Motor neuron (in vitro differentiated cells): ENCODE measurements around the gene LRPAP1. TPM values are rescaled to one million over a fixed set of nuclear protein-coding genes. Genes with fewer than 3 reads are reported as not detected.

Experiments
- ATAC-seq, 8 experiments: fragments of 200-7000 bp; cut with Tn5 transposase; replicated peaks in 6 of 8; 2 replicates each; pipeline ENCODE4 v1.8.0; 2021; ENCODE audit warnings: mild to moderate bottlenecking in 8 of 8, moderate library complexity in 8 of 8
- H3K27ac ChIP-seq, 2 donors: fragments of 250-450 bp; sonication (Bioruptor Pico); 2 replicates each; pipeline ENCODE4 v1.9.0; 2021; ENCODE audit warnings: antibody characterized with exemption in 2 of 2, mild to moderate bottlenecking in 2 of 2, moderate library complexity in 1 of 2
- H3K4me1 ChIP-seq, 2 donors: fragments of 250-450 bp; sonication (Bioruptor Pico); replicated peaks in 1 of 2; 2 replicates each; pipeline ENCODE4 v1.6.1; 2021; ENCODE audit warnings: antibody characterized with exemption in 2 of 2, mild to moderate bottlenecking in 2 of 2, moderate library complexity in 1 of 2
- H3K4me3 ChIP-seq, 5 donors: fragments of 250-450 bp; sonication (Bioruptor Pico); 2 replicates each; pipeline ENCODE4 v1.9.0; 2021; ENCODE audit warnings: antibody characterized with exemption in 5 of 5, mild to moderate bottlenecking in 5 of 5, moderate library complexity in 4 of 5
- WGBS, 10 experiments: fragments of 450-650 bp; shearing (Covaris generic); methylation state at CpG; one replicate each; pipeline ENCODE4 v1.0.0; 2022; 5-methylcytosine and 5-hydroxymethylcytosine counted together
- in situ Hi-C, 9 experiments: fragments of 400-800 bp; cut with MboI; loops; one replicate each; pipeline ENCODE4 v1.15.0; 2021; ENCODE audit warnings: low sequenced_read_pairs in 9 of 9, low pct_unique_long_range_greater_than_20kb in 2 of 9; ENCODE audit not compliant: unreplicated experiment in 9 of 9
- total RNA-seq, 8 experiments: library from RNA; unstranded; fragments of 300-600 nt; gene quantifications; 2 replicates each; pipeline versions ENCODE4 v1.2.3 to v1.2.4, GENCODE V29; 2022

LRPAP1 gene
- total RNA-seq, 8 experiments from 2014 or later: 49.8 to 389 (median 96.9) TPM

DNA sequence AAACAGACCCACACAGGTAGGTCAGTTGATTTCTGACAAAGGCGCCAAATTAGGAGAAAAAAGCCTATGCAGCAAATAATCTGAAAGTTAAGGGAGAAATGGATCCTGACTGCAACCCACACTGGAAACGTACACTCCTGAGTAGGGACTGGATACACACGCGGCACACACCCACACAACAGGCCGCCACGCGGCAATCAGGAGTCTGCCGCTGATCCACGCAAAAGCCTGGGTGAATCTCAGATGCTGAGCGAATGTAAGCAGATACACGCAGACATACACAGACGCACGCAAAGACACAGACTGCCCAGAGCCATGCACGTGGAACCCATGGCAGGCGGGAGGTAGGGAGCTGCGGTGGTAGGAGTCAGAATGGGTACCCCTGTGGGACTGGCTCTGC lies 21.7 kb downstream of the LRPAP1 start:
- 87 to 100% (median 94%) methylated on average over 1 to 11 of the region's 16 CpGs; no CpG with 5 or more reads in 3 of the 10 experiments for WGBS, 10 experiments

DNA sequence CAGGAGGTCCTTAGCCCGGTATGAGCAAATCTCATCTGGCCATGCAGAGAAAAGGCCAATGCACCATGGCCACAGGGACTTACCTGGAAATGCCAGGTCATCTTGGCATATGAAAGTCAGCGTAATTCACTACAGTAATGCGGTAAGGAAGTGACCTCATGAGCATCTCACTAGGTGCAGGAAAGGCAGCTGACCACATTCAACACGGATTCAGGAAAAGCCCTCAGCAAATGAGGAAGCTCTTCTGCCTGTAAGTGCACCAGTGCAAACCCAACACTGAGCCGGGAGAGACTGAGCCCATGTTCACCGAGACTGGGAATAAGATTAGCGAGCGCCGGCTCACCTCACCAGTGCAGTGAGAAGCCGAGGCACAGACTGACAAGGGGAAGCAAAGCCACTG lies 23.7 kb downstream of the LRPAP1 start:
- Histone ChIP-seq H3K27ac (no peak overlapping the region), H3K4me3 (no peak overlapping the region), H3K4me1 (no peaks in the 10 kb centered on the region)
- in situ Hi-C loops: no loop called here
- WGBS, 10 experiments: 80 to 95% (median 90%) methylated on average over 2 to 10 of the region's 10 CpGs; no CpG with 5 or more reads in 4 of the 10 experiments
- no peak for ATAC-seq

More for the DNA sequence above, 21.7 kb downstream of the LRPAP1 start:
- ATAC-seq: no peak
- no peak overlapping the region for H3K4me3 ChIP-seq
- in situ Hi-C loops: no loop called here
- H3K27ac ChIP-seq: no peak overlapping the region
- no peaks in the 10 kb centered on the region for H3K4me1 ChIP-seq

DNA sequence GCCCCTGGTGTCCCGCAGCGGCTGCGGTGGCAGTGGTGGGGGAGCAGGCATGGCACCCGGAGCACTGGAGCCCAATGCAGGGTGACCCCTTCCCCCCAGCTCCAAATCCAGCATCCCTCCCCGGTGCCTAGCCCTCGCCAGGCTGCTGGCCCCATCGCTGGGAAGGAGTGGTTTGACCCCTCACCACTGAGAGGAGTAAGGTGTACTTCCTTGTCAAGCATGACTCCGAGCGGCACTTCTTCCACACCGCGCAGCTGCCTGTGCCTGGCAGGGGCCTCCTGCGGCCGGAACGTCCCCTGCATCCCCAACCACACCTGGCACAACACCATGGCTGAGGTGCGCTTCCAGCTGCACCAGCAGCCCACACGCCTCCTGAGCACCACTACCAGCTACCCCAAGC lies 27.0 kb downstream of the LRPAP1 start:
- H3K27ac ChIP-seq: no peak overlapping the region
- no peaks in the 10 kb centered on the region for H3K4me1 ChIP-seq
- no peak overlapping the region for H3K4me3 ChIP-seq
- ATAC-seq: no peak
- 100% methylated on average over 3 of the region's 16 CpGs; no CpG with 5 or more reads in 9 of the 10 experiments for WGBS, 10 experiments
- in situ Hi-C loops: no loop called here

DNA sequence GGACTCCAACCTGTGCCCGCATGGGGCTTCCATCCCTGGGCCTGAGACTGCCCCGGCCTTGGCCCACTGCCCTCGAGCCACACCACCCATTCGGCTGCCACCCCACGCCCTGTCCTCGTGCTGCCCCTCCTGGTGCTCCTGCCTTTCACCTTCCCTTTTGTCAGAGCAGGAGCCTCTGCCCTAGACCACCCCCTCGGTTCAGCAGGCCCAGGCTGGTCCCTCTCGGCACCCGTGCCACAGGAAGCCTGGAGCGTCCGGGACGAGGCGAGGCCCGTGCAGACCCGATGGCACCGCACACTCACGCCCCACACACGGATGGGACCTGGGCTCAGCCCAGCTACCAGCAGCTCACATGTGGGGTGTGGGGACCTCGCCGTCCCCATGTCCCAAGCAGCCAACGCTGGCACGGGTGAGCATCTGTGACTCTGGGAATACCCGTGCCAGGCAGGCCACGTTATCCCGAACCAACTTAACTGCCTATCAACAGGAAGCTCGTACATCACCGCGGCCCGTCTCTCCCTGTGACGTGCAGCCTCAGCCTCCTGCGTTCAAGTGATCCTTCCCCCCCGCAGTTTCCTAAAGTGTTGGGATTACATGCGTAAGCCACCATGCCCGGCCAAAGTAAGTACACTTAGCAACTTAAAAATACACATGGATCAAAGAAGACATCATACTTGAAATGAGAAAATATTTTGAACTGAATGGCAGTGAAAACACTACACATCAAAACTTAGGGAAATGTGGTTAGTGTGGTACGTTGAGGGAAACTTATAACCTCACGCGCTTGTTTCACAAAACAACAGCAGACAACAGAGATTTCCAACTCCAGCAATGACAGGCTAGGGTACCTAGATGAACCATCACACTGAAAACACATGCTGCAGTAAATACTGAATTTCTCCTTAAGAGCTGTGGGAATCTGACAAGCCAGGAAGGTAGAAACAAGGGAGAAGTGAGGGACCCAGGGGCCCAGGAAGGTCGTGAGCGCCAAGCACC lies 29.0 kb downstream of the LRPAP1 start:
- 80 to 95% (median 88%) methylated on average over 5 to 16 of the region's 39 CpGs; no CpG with 5 or more reads in 6 of the 10 experiments for WGBS, 10 experiments
- no peak overlapping the region for H3K4me3 ChIP-seq
- in situ Hi-C loops: no loop called here
- ATAC-seq: no peak
- no peak overlapping the region for H3K27ac ChIP-seq
- H3K4me1 ChIP-seq: no peaks in the 10 kb centered on the region

DNA sequence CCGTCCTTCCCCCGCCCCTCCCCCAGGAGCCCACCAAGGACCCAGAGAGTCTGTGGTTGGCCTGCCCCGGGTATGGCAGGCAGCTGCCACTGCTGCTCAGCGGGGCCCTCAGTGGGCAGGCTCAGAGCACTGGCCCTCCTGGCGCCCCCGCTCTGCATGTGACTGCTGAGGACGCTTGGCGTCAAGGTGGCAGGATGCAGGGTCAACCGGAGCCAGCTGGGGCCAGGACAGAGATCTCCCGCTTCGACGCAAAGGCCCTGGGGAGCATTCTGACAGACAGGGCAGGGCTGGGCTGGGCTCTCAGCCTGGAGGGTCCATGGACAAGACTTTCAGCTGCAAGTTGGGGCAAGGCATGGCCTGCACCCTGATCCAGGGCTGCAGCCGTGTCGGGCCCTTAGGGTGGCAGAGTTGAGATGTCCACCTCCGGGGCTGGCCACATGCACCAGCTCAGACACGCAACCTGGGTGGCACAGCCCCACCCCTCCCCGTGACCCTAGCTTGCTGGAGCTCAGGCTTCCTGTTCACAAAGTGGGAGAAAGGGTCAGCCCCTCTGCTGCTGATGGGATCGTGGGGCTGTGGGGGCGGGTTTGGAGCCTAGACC lies 30.3 kb downstream of the LRPAP1 start:
- no peak overlapping the region for H3K27ac ChIP-seq
- ATAC-seq: no peak
- WGBS, 10 experiments: 90 to 100% methylated on average over 3 to 4 of the region's 19 CpGs; no CpG with 5 or more reads in 8 of the 10 experiments
- no peak overlapping the region for H3K4me3 ChIP-seq
- in situ Hi-C loops: no loop called here
- H3K4me1 ChIP-seq: no peaks in the 10 kb centered on the region

DNA sequence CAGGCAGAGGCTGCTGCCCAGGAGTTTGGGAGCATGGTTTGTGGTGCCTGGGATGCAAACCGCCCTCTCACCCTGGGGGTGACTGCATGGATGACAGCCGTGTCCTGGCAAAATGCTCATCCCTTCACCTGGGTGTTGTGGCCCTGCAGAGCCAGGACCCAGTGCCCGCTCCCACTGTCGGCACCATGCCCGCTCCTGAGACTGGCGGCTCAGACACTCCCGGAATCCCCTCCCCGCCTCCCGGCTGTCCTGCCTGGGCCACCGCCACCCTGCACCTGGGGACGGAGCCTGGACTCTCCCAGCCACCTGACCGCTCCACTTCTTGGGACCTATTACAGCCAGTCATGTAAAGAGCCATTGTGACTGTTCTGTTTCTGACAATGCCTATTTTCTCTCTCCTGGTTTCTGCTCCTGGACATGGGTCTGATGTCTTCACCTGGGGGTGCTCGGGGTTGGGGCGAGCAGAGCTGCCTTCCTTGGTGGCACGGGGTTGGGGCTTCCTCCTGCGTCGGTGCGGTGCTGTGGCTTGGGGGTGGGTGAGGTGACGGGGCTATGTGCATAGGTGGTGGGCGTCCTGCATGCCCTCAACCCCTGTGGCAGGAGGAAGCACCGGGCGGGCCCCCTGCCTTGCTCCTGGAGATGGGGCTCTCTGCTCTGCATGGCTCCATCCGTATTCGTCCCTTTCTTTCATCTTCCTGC lies 30.9 kb downstream of the LRPAP1 start:
- 80 to 100% (median 100%) methylated on average over 1 to 5 of the region's 24 CpGs; no CpG with 5 or more reads in 6 of the 10 experiments for WGBS, 10 experiments
- in situ Hi-C loops: no loop called here
- no peak overlapping the region for H3K4me3 ChIP-seq
- ATAC-seq: no peak
- H3K4me1 ChIP-seq: no peaks in the 10 kb centered on the region
- H3K27ac ChIP-seq: no peak overlapping the region

DNA sequence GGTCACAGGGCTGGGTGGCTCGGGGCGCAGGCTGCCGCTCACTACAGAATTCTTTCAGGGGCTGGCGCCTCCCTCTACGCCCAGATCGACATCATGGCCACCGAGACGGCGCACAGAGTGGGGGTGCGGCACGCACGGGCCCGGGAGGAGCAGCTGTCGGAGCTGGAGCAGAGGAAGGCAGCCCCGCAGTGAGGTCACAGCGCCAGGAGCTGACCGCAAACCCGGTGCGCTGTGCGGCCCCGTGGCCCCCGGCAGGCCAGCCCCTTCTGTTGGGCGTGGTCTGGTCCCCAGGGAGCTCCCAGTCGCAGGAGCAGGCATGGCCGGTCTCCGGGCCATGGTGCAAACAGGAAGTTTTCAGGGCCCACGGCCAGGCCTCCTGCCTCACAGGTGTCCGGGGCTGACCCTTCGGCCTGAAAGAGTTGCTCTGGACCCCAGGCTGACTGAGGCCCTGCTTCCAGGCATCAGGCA lies 31.6 kb downstream of the LRPAP1 start:
- H3K27ac ChIP-seq: no peak overlapping the region
- H3K4me3 ChIP-seq: no peak overlapping the region
- 73 to 94% (median 91%) methylated on average over 2 to 10 of the region's 29 CpGs; no CpG with 5 or more reads in 7 of the 10 experiments for WGBS, 10 experiments
- no peak for ATAC-seq
- in situ Hi-C loops: no loop called here
- peaks cover 0 to 4% of the 10 kb centered on the region in 2 donors for H3K4me1 ChIP-seq

DNA sequence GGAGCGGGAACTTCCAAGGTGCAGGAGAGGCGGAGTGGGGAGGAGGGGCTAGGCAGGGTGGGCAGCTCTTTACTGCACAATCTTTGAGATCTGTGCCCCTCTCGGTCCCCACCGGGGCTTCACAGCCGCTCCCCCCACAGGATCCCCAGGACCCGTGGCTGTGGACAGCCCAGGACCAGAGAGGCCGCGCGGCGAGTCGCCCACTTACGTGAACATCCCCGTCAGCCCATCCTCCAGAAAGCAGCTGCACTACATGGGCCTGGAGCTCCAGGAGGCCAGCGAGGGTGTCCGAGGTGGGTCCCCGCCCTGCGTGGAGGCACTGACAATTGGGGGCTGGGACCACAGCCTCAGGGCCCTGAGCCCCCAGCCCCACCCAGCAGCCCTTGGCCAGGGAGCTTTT lies 32.1 kb downstream of the LRPAP1 start:
- Histone ChIP-seq H3K4me3 (no peak overlapping the region), H3K4me1 (peaks cover 0 to 10% of the 10 kb centered on the region in 2 donors), H3K27ac (no peak overlapping the region)
- in situ Hi-C loops: no loop called here
- WGBS, 10 experiments: 96% methylated on average over 5 of the region's 17 CpGs; no CpG with 5 or more reads in 9 of the 10 experiments
- no peak for ATAC-seq

DNA sequence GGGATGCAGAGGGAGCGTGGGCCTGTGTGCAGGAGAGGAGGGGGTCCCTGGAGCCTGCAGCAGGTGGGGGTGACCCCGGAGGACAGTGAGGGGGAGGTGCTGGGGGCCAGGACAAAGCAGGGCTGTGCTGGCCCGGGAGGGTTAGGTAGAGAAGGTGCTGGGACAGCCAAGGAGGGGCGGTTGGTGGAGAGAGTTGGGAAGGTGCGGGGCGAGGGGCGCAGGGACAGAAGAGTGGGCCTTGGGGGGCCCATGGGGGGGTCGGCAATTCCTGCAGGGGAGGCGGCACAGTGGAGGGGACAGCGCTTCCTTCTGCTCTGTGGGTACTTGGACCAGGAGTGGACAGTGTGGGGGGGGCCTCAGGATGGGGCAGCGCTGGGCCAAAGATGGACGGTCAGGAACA lies 32.5 kb downstream of the LRPAP1 start:
- ATAC-seq: no peak
- peaks cover 3 to 14% of the 10 kb centered on the region in 2 donors for H3K4me1 ChIP-seq
- H3K27ac ChIP-seq: no peak overlapping the region
- no CpG with 5 or more reads among the region's 12 CpGs for WGBS, 10 experiments
- in situ Hi-C loops: no loop called here
- H3K4me3 ChIP-seq: no peak overlapping the region

DNA sequence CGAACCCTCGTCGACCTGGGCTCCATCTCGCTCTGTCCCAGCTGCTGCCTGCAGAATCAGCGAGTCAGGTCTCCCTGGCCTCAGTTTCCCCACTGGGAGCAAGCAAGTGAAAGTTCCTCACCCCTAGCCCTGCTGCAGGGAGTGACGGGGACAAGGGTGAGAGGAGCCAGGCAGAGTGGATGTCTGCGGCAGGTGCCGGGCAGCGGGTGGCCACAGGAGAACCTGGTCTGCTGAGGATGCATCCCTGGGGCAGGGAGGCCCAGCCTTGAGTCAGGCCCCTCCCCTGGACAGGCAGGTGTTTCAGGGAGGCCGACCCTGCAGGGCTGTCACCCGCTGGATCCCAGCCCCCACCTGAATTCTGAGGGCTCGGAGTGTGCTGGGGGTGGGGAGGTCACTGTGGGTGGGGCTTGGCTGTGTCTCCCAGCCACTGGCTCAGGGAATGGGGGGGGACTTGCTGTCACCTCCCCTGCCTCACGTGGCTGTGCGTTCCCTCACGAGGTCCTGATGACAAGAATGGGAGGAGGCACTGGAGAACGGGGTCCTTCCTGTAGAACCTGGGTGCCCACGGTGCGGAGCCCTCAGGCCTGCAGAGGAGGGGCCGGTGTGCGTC lies 33.2 kb downstream of the LRPAP1 start:
- H3K27ac ChIP-seq: no peak overlapping the region
- ATAC-seq: peak in 2 of 8 experiments; percentile 1 to 4
- WGBS, 10 experiments: 87 to 100% (median 98%) methylated on average over 2 to 4 of the region's 20 CpGs; no CpG with 5 or more reads in 6 of the 10 experiments
- no peak overlapping the region for H3K4me3 ChIP-seq
- H3K4me1 ChIP-seq: peaks cover 11 to 21% of the 10 kb centered on the region in 2 donors
- in situ Hi-C loops: no loop called here

DNA sequence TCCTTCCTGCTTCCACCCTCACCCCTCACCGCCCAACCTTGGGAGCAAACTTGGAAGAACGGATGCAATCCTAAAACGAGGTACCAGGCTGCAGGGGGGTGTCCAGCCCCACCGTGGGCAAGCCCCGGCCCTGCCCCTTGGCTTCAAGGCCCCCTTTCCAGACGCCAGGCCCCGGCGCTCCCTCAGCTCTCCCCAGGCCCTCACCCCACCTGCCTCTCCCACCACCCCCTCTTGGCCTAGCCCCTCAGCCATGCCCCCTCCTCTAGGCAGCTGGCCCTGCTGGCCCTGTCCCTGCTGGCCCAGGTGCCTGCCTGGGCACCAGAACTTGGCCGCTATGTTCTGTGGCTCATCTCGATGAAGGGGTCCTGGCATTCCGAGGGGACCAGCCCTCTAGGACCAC lies 33.8 kb downstream of the LRPAP1 start:
- in situ Hi-C loops: no loop called here
- ATAC-seq: no peak
- peaks cover 13 to 27% of the 10 kb centered on the region in 2 donors for H3K4me1 ChIP-seq
- no peak overlapping the region for H3K27ac ChIP-seq
- WGBS, 10 experiments: 80 to 100% (median 100%) methylated on average over 1 to 2 of the region's 11 CpGs; no CpG with 5 or more reads in 7 of the 10 experiments
- H3K4me3 ChIP-seq: no peak overlapping the region

DNA sequence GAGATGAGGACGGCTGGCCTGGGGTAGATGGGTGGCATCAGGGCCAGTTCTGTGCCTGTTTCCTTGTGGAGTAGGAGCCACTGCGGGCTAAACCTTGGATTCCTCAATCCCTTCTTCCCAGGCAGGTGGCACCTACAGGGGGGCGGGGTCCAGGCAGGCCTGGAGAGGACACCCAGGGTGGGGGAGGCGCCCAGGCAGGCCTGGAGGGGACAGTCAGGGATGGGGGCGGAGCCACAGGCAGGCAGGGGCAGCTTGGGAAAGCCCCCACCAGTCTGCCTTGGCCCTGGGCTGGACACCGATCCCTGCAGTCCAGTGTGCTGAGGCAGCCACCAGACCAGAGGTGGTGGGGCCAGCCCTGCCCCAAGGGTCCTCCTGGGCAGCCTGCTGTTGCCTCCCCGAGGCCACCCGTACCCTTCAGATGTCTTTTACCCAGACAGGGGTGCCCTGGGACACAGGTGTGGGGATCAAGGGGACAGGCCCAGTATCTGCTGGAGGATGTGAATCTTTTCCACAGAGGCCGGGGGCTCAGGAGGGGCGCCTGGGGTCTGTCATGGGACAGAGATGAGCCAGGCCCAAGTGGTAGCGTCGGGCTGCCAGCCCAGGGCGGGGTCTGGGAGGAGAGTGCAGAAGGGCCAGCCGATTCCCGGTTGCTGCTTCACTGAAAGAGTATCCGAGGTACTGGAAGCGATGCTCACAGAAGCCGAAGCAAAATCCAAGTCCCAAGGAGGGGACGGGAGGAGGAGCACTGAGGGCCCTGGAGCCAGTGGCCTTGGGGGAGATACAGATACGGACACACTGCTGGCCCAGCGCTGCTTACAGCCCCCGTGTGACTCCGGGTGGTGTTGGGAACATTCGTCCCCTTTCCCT lies 34.5 kb downstream of the LRPAP1 start:
- peaks cover 13 to 30% of the 10 kb centered on the region in 2 donors for H3K4me1 ChIP-seq
- in situ Hi-C loops: no loop called here
- H3K4me3 ChIP-seq: no peak overlapping the region
- ATAC-seq: peak in 2 of 8 experiments; percentile 10 to 21
- WGBS, 10 experiments: 28 to 80% (median 65%) methylated on average over 1 to 7 of the region's 24 CpGs; no CpG with 5 or more reads in 7 of the 10 experiments
- no peak overlapping the region for H3K27ac ChIP-seq
